ENCODE results near the gene RNF208. TPM values are rescaled to one million over a fixed set of nuclear protein-coding genes. Genes with fewer than 3 reads are reported as not detected.

RNF208 gene
- total RNA-seq, 4 donors from 2014 or later = 1.2 to 4.2 (median 2.4) TPM

- WGBS = 100% methylated on average over 4 of the region's 29 CpGs
- intact Hi-C loops (cut with DNase I) = no loop called here
- no peak overlapping the region for H3K4me3 ChIP-seq
- no peaks in the 10 kb centered on the region for H3K9me3 ChIP-seq
- H3K27me3 ChIP-seq = no peaks in the 10 kb centered on the region
- H3K4me1 ChIP-seq = peaks cover 27 to 32% (median 30%) of the 10 kb centered on the region in 4 donors
- peaks cover 29 to 80% (median 54%) of the 10 kb centered on the region in 4 donors for H3K36me3 ChIP-seq
- H3K27ac ChIP-seq (replicated peaks in 1 of 4) = no peak overlapping the region
- TF ChIP-seq POLR2AphosphoS5 (IDR thresholded peaks at IDR 0.05) = no peak
- no peak for TF ChIP-seq POLR2A (IDR thresholded peaks at IDR 0.05; ENCODE audit: low read depth)
- no peak for TF ChIP-seq CTCF (IDR thresholded peaks at IDR 0.05)
- no peak for TF ChIP-seq EP300 (IDR thresholded peaks at IDR 0.05)
- no peak for DNase-seq (ENCODE audit: extremely low spot score)
Measured at GRCh38 chr9:137265496-137266161, 43.6 kb upstream of the RNF208 start.

DNA sequence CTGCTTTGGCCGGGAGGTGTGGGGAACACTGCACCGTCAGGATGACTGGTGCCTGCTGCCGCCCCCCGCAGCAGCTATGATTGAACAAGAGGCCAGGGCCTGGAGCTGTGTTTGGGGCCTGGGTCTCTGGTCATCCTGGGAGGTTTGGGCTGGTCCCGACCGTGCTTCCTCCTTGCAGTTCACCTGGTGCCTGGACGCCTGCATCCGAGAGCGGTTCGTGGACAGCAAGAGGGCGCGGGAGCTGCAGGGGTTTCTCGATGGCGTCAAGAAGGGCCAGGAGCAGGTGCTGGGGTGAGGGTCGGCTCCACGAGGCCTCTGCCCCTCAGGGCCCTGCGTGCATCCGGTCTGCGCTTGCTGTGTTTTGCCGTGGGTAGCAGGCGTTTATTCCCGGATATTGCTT, 42.0 kb upstream of the RNF208 start:
- no peak overlapping the region for H3K27ac ChIP-seq (replicated peaks in 1 of 4)
- 89% methylated on average over 11 of the region's 22 CpGs for WGBS
- no peak for DNase-seq (ENCODE audit: extremely low spot score)
- H3K27me3 ChIP-seq = no peaks in the 10 kb centered on the region
- H3K36me3 ChIP-seq = peaks cover 29 to 73% (median 57%) of the 10 kb centered on the region in 4 donors
- no peak overlapping the region for H3K4me3 ChIP-seq
- intact Hi-C loops (cut with DNase I) = no loop called here
- no peaks in the 10 kb centered on the region for H3K9me3 ChIP-seq
- TF ChIP-seq POLR2A (IDR thresholded peaks at IDR 0.05; ENCODE audit: low read depth) = no peak
- no peak for TF ChIP-seq POLR2AphosphoS5 (IDR thresholded peaks at IDR 0.05)
- TF ChIP-seq EP300 (IDR thresholded peaks at IDR 0.05) = no peak
- TF ChIP-seq CTCF (IDR thresholded peaks at IDR 0.05) = no peak
- H3K4me1 ChIP-seq = peaks cover 18 to 22% (median 20%) of the 10 kb centered on the region in 4 donors

GRCh38 chr9:137263506-137263905, 41.5 kb upstream of the RNF208 start:
- Histone ChIP-seq H3K36me3 (peaks cover 29 to 73% (median 62%) of the 10 kb centered on the region in 4 donors), H3K4me3 (no peak overlapping the region), H3K27ac (replicated peaks in 1 of 4) (no peak overlapping the region), H3K9me3 (no peaks in the 10 kb centered on the region), H3K27me3 (no peaks in the 10 kb centered on the region), H3K4me1 (peaks cover 13 to 16% (median 14%) of the 10 kb centered on the region in 4 donors)
- no peak for TF ChIP-seq POLR2AphosphoS5 (IDR thresholded peaks at IDR 0.05)
- TF ChIP-seq CTCF (IDR thresholded peaks at IDR 0.05) = no peak
- TF ChIP-seq POLR2A (IDR thresholded peaks at IDR 0.05; ENCODE audit: low read depth) = no peak
- TF ChIP-seq EP300 (IDR thresholded peaks at IDR 0.05) = no peak
- 78% methylated on average over 7 of the region's 10 CpGs for WGBS
- intact Hi-C loops (cut with DNase I) = no loop called here
- no peak for DNase-seq (ENCODE audit: extremely low spot score)

DNA sequence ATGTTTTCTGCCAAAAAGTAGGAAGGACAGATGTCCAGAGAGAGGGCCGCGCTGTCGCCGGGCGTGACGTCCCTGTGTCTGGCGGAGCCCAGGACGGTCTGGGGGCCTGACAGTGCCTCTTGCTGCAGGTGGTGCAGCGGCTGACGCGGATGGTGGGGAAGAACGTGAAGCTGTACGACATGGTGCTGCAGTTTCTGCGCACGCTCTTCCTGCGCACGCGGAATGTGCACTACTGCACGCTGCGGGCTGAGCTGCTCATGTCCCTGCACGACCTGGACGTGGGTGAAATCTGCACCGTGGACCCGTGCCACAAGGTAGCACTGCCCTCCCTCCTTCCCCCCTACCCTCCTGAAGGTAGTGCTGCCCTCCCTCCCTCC, 40.9 kb upstream of the RNF208 start:
- Histone ChIP-seq H3K4me1 (peaks cover 7 to 10% (median 8%) of the 10 kb centered on the region in 4 donors), H3K9me3 (no peaks in the 10 kb centered on the region), H3K4me3 (no peak overlapping the region), H3K27me3 (no peaks in the 10 kb centered on the region), H3K27ac (replicated peaks in 1 of 4) (no peak overlapping the region), H3K36me3 (peaks cover 29 to 72% (median 65%) of the 10 kb centered on the region in 4 donors)
- 87% methylated on average over 24 of the region's 24 CpGs for WGBS
- no peak for DNase-seq (ENCODE audit: extremely low spot score)
- intact Hi-C loops (cut with DNase I) = no loop called here
- TF ChIP-seq CTCF (IDR thresholded peaks at IDR 0.05) (no peak), POLR2AphosphoS5 (IDR thresholded peaks at IDR 0.05) (no peak), POLR2A (IDR thresholded peaks at IDR 0.05; ENCODE audit: low read depth) (no peak), EP300 (IDR thresholded peaks at IDR 0.05) (no peak)

All from esophagus muscularis mucosa (tissue), 4 donors.